B cell (primary cell): ENCODE results near the gene DNAH6. TPM values are rescaled to one million over a fixed set of nuclear protein-coding genes. Genes with fewer than 3 reads are reported as not detected.

Experiments used
- ATAC-seq: fragments of 200-7000 bp; cut with Tn5 transposase; one replicate; pipeline ENCODE4 v1.10.0; 2021; ENCODE audit warnings: low read depth, mild to moderate bottlenecking, moderate number of reproducible peaks, moderate library complexity
- CTCF ChIA-PET: fragments of 350-600 bp; sonication (Branson Sonifier 250); formaldehyde crosslinking; loops from one replicate; lab custom pipeline; 2021; ENCODE audit warnings: antibody characterized with exemption, inconsistent platforms; lab: Charles Lee
- POLR2A ChIA-PET: fragments of 350-600 bp; sonication (Branson Sonifier 250); formaldehyde crosslinking; loops from one replicate; lab custom pipeline; 2021; ENCODE audit warnings: antibody characterized with exemption; lab: Charles Lee
- DNase-seq: peaks from one replicate; pipeline ENCODE4 v3.0.0; 2013
- H2AFZ ChIP-seq: 2 replicates; pipeline ENCODE4 v1.6.1; 2012; ENCODE audit warnings: mild to moderate bottlenecking, low read depth, low read length; ENCODE audit not compliant: insufficient read depth, poor library complexity, severe bottlenecking
- H3K27ac ChIP-seq, 2 donors: 1 replicate in 1 of 2; 2 replicates in 1 of 2; pipeline ENCODE4 v1.5.1; 2012 to 2013; ENCODE audit warnings: low read length in 2 of 2, mild to moderate bottlenecking in 2 of 2, moderate library complexity in 1 of 2
- H3K27me3 ChIP-seq, 4 experiments: fragments of 200-600 bp in 1 of 4; sonication (generic) in 1 of 4; replicated peaks in 1 of 4; 1 replicate in 2 of 4; 2 replicates in 2 of 4; pipeline versions ENCODE4 v1.6.1 to v1.7.0; 2013 to 2016; ENCODE audit warnings: low read length in 3 of 4, mild to moderate bottlenecking in 2 of 4, mixed read lengths in 1 of 4, moderate library complexity in 1 of 4; ENCODE audit not compliant: insufficient read depth in 4 of 4, control insufficient read depth in 3 of 4; ENCODE audit errors: control extremely low read depth in 1 of 4
- H3K36me3 ChIP-seq, 2 experiments: replicated peaks in 1 of 2; 1 replicate in 1 of 2; 2 replicates in 1 of 2; pipeline versions ENCODE4 v1.6.1 to v1.7.1; 2013; ENCODE audit warnings: low read length in 1 of 2; ENCODE audit not compliant: insufficient read depth in 2 of 2, control insufficient read depth in 1 of 2; ENCODE audit errors: control extremely low read depth in 1 of 2, extremely low read depth in 1 of 2
- H3K4me1 ChIP-seq, 2 donors: fragments of 200-600 bp in 1 of 2; sonication (generic) in 1 of 2; 1 replicate in 1 of 2; 2 replicates in 1 of 2; pipeline versions ENCODE4 v1.5.1 to v1.6.1; 2013 to 2017; ENCODE audit warnings: low read length in 2 of 2; ENCODE audit not compliant: control insufficient read depth in 2 of 2, insufficient read depth in 2 of 2
- H3K4me2 ChIP-seq: replicated peaks from 2 replicates; pipeline ENCODE3; 2012; ENCODE audit warnings: mild to moderate bottlenecking, low read depth, low read length; ENCODE audit not compliant: poor library complexity, severe bottlenecking
- H3K4me3 ChIP-seq, 5 experiments: fragments of 200-600 bp in 1 of 5; sonication (generic) in 1 of 5; 1 replicate in 3 of 5; 2 replicates in 2 of 5; pipeline versions ENCODE4 v1.5.1 to v1.7.0; 2011 to 2016; ENCODE audit warnings: low read length in 4 of 5, mild to moderate bottlenecking in 4 of 5, low read depth in 2 of 5, control low read depth in 1 of 5, moderate library complexity in 1 of 5; ENCODE audit not compliant: insufficient read depth in 1 of 5; ENCODE audit errors: control extremely low read depth in 1 of 5, extremely low read depth in 1 of 5
- H3K79me2 ChIP-seq: fragments of 200-600 bp; sonication (generic); one replicate; pipeline ENCODE4 v1.6.0; 2016; ENCODE audit warnings: low read length; ENCODE audit not compliant: control insufficient read depth, insufficient read depth
- H3K9ac ChIP-seq: fragments of 200-600 bp; sonication (generic); 2 replicates; pipeline ENCODE4 v1.6.1; 2017; ENCODE audit warnings: mild to moderate bottlenecking, low read length, moderate library complexity
- H3K9me3 ChIP-seq, 3 donors: one replicate each; pipeline versions ENCODE4 v1.6.1 to v1.7.1; 2013; ENCODE audit warnings: low read length in 2 of 3; ENCODE audit not compliant: control insufficient read depth in 2 of 3, insufficient read depth in 1 of 3; ENCODE audit errors: control extremely low read depth in 1 of 3
- H4K20me1 ChIP-seq: 2 replicates; pipeline ENCODE4 v1.6.0; 2012; ENCODE audit warnings: mild to moderate bottlenecking, low read length; ENCODE audit not compliant: insufficient read depth, control insufficient read depth, poor library complexity, severe bottlenecking
- H3K27ac Mint-ChIP-seq: one replicate; pipeline ENCODE4 v1.8.0; 2021; ENCODE audit warnings: mixed read lengths
- H3K27me3 Mint-ChIP-seq: one replicate; pipeline ENCODE4 v1.8.0; 2021; ENCODE audit warnings: mixed read lengths
- H3K4me1 Mint-ChIP-seq: one replicate; pipeline ENCODE4 v1.8.0; 2021; ENCODE audit warnings: mixed read lengths
- H3K4me3 Mint-ChIP-seq: one replicate; pipeline ENCODE4 v1.8.0; 2021; ENCODE audit warnings: mixed read lengths
- H3K9me3 Mint-ChIP-seq: one replicate; pipeline ENCODE4 v1.8.0; 2022; ENCODE audit warnings: mixed read lengths; ENCODE audit not compliant: insufficient read depth
- EZH2 ChIP-seq: IDR thresholded peaks from 2 replicates; pipeline ENCODE4 v1.6.1; 2012; ENCODE audit warnings: borderline replicate concordance, low read depth, mild to moderate bottlenecking, moderate library complexity, low read length; ENCODE audit not compliant: insufficient read depth, poor library complexity, severe bottlenecking
- WGBS: methylation state at CpG from one replicate; pipeline ENCODE4 v1.1.5; 2013; ENCODE audit warnings: missing lambda C conversion rate; ENCODE audit not compliant: insufficient coverage; 5-methylcytosine and 5-hydroxymethylcytosine counted together
- intact Hi-C: fragments of 100-400 bp; cut with micrococcal nuclease; formaldehyde crosslinking; loops from one replicate; pipeline ENCODE4 v1.10.0; 2022
- polyA plus RNA-seq: library from polyadenylated mRNA; depleted of rRNA; stranded (reverse); fragments of >200 nt; gene quantifications from 2 replicates; pipeline ENCODE4 v1.2.3, GENCODE V29; 2012
- total RNA-seq, 2 donors: library from RNA; stranded (reverse); fragments of 120-200 nt in 1 of 2; gene quantifications; 1 replicate in 1 of 2; 2 replicates in 1 of 2; pipeline versions ENCODE4 v1.2.3 to v1.2.4, GENCODE V29; 2013 to 2022
- TF ChIP-seq, protein P1 (sequence below): fragments of 200-600 bp; IDR thresholded peaks from one replicate; pipeline ENCODE4 v1.8.0; 2022; ENCODE audit warnings: antibody characterized with exemption, mild to moderate bottlenecking

Gene DNAH6
- total and polyA plus RNA-seq, 2 donors (not counting 1 experiment from before 2014, with no cell fraction given), result 0.01 to 1.9 TPM

GRCh38 chr2:84727315-84727714 is 211.0 kb downstream of the DNAH6 start:
- H3K4me3 ChIP-seq, result no peak overlapping the region
- no peaks in the 10 kb centered on the region for H3K4me1 ChIP-seq
- H4K20me1 ChIP-seq, result no peaks in the 10 kb centered on the region
- Mint-ChIP-seq H3K9me3 (no peaks in the 10 kb centered on the region), H3K27ac (no peak overlapping the region), H3K4me3 (no peak overlapping the region), H3K27me3 (no peaks in the 10 kb centered on the region), H3K4me1 (no peaks in the 10 kb centered on the region)
- no peak for TF ChIP-seq EZH2
- TF ChIP-seq, protein P1, sequence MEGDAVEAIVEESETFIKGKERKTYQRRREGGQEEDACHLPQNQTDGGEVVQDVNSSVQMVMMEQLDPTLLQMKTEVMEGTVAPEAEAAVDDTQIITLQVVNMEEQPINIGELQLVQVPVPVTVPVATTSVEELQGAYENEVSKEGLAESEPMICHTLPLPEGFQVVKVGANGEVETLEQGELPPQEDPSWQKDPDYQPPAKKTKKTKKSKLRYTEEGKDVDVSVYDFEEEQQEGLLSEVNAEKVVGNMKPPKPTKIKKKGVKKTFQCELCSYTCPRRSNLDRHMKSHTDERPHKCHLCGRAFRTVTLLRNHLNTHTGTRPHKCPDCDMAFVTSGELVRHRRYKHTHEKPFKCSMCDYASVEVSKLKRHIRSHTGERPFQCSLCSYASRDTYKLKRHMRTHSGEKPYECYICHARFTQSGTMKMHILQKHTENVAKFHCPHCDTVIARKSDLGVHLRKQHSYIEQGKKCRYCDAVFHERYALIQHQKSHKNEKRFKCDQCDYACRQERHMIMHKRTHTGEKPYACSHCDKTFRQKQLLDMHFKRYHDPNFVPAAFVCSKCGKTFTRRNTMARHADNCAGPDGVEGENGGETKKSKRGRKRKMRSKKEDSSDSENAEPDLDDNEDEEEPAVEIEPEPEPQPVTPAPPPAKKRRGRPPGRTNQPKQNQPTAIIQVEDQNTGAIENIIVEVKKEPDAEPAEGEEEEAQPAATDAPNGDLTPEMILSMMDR, result no peak
- POLR2A ChIA-PET, result no interaction called here
- H3K9ac ChIP-seq, result no peak overlapping the region
- H3K9me3 ChIP-seq, result no peaks in the 10 kb centered on the region
- no peak overlapping the region for H3K27ac ChIP-seq
- H3K36me3 ChIP-seq, result no peaks in the 10 kb centered on the region
- H3K4me2 ChIP-seq, result no peak overlapping the region
- H3K79me2 ChIP-seq, result no peaks in the 10 kb centered on the region
- H2AFZ ChIP-seq, result no peak overlapping the region
- ATAC-seq, result no peak
- WGBS, result no CpG with 5 or more reads among the region's 1 CpG
- DNase-seq, result no peak
- no peaks in the 10 kb centered on the region for H3K27me3 ChIP-seq
- CTCF ChIA-PET, result no interaction called here
- intact Hi-C loops, result no loop called here

GRCh38 chr2:84729224-84729623 is 212.9 kb downstream of the DNAH6 start:
- Histone ChIP-seq H4K20me1 (no peaks in the 10 kb centered on the region), H3K79me2 (no peaks in the 10 kb centered on the region), H3K27ac (no peak overlapping the region), H3K36me3 (no peaks in the 10 kb centered on the region), H3K9me3 (no peaks in the 10 kb centered on the region), H3K9ac (no peak overlapping the region), H3K4me1 (no peaks in the 10 kb centered on the region), H2AFZ (no peak overlapping the region), H3K4me2 (no peak overlapping the region), H3K4me3 (no peak overlapping the region), H3K27me3 (no peaks in the 10 kb centered on the region)
- WGBS, result 74% methylated on average over 2 of the region's 2 CpGs
- intact Hi-C loops, result no loop called here
- no peaks in the 10 kb centered on the region for H3K4me1 Mint-ChIP-seq
- H3K4me3 Mint-ChIP-seq, result no peak overlapping the region
- DNase-seq (no peak), ATAC-seq (no peak)
- H3K9me3 Mint-ChIP-seq, result no peaks in the 10 kb centered on the region
- no peak for TF ChIP-seq EZH2
- TF ChIP-seq, protein P1, result no peak
- ChIA-PET POLR2A (no interaction called here), CTCF (interaction anchor here (1.2 kb wide), 1 partner anchor 153 kb away, joined by 3 read pairs; no protein-coding TSS in a partner anchor)
- H3K27ac Mint-ChIP-seq, result no peak overlapping the region
- no peaks in the 10 kb centered on the region for H3K27me3 Mint-ChIP-seq
